ENCODE measurements around the gene FTO.

Gene FTO

DNA sequence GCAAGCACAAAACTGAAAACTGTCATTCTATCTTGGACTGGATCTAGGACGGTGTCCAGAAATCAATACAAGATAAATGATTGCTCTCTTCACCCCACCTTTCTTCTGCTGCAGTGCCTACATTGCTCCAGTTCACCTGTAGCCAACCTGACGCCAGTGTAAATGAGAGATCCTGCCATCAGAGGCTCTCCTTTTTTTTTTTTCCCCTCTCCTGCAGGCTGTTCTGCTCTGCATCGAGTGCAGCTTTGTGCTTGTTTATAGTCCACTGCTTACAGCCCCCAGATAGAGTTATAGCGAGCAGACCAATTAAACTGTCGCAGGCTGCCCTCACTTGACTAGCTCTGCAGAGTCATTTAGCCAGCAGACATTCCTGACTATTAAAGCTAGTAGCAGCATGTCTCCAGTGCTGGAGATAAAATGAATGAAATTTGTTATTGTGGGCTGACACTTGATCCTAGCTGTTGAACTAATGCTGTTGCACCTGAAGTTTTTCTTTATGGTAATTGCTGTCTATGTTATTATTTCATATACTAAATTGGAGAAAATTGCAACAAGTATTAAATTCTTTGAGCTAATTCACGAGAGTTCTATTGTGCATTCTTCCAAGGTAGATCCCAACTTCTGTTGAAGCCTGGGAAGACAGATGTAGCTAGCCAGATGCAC, 257.1 kb downstream of the FTO start:
- Histone ChIP-seq H3K27me3 (replicated peaks) (no peaks in the 10 kb centered on the region), H3K27ac (no peak overlapping the region), H3K4me3 (ENCODE audit: low read depth, low read length) (no peak overlapping the region), H3K36me3 (replicated peaks) (no peaks in the 10 kb centered on the region)
- TF ChIP-seq, protein P1, sequence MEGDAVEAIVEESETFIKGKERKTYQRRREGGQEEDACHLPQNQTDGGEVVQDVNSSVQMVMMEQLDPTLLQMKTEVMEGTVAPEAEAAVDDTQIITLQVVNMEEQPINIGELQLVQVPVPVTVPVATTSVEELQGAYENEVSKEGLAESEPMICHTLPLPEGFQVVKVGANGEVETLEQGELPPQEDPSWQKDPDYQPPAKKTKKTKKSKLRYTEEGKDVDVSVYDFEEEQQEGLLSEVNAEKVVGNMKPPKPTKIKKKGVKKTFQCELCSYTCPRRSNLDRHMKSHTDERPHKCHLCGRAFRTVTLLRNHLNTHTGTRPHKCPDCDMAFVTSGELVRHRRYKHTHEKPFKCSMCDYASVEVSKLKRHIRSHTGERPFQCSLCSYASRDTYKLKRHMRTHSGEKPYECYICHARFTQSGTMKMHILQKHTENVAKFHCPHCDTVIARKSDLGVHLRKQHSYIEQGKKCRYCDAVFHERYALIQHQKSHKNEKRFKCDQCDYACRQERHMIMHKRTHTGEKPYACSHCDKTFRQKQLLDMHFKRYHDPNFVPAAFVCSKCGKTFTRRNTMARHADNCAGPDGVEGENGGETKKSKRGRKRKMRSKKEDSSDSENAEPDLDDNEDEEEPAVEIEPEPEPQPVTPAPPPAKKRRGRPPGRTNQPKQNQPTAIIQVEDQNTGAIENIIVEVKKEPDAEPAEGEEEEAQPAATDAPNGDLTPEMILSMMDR (IDR thresholded peaks at IDR 0.05; ENCODE audit: low read depth, low read length, missing control alignments): no peak
- no peak for DNase-seq
- in situ Hi-C loops (cut with HindIII; ENCODE audit: low pct_ligation_motif_present, low sequenced_read_pairs): no loop called here

DNA sequence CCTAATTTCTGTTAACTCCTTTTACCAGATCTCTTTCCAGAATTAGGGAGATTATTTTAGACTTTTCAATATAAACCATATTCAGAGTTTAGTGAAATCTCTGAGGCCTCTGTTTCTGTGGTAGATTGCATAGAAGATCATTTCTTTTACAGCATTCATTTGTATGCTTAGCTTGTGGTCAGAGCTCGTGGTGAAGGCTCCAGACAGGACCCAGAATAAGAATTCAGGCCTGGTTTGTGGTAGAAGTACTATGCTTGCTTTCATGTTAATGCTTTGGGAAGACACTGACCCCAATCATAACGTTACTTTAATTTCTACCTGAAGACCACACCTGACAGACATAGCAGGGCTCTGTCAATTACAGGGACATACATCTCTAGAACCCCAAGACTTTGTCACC, 258.1 kb downstream of the FTO start:
- TF ChIP-seq, protein P1 (IDR thresholded peaks at IDR 0.05; ENCODE audit: low read depth, low read length, missing control alignments): no peak
- Histone ChIP-seq H3K27me3 (replicated peaks) (no peaks in the 10 kb centered on the region), H3K36me3 (replicated peaks) (no peaks in the 10 kb centered on the region), H3K27ac (no peak overlapping the region), H3K4me3 (ENCODE audit: low read depth, low read length) (no peak overlapping the region)
- no peak for DNase-seq
- in situ Hi-C loops (cut with HindIII; ENCODE audit: low pct_ligation_motif_present, low sequenced_read_pairs): no loop called here

DNA sequence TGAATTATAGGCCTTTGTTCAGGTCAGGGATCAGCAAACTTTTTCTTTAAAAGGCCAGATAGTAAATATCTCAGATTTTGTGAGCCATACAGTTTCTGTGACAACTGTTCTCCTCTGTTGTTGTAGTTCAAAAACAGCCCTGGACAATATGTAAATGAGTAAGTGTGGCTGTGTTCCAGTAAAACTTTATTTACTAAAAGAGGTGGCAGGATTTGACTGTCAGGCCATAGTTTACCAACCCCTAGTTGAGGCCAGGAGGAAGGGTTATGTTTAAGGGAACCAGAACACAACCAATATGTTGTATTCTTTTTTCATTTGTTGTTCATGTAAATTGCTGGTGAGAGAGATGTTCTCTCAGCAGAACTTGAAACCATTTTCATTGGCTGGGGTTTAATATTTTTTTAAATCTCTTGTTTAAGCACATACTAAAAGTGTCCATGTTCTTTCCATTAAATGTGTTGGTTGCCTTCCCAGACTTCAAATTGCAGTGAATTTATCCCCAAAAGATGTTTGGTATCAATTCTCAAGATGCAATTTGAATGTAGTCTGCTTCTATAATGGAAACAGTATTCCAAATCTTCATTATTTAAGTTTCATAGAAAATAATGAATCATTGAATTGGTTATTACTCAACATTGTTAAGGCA, 260.3 kb downstream of the FTO start:
- in situ Hi-C loops (cut with HindIII; ENCODE audit: low pct_ligation_motif_present, low sequenced_read_pairs): no loop called here
- Histone ChIP-seq H3K27ac (no peak overlapping the region), H3K36me3 (replicated peaks) (no peaks in the 10 kb centered on the region), H3K4me3 (ENCODE audit: low read depth, low read length) (no peak overlapping the region), H3K27me3 (replicated peaks) (no peaks in the 10 kb centered on the region)
- DNase-seq: no peak
- TF ChIP-seq, protein P1 (IDR thresholded peaks at IDR 0.05; ENCODE audit: low read depth, low read length, missing control alignments): no peak

DNA sequence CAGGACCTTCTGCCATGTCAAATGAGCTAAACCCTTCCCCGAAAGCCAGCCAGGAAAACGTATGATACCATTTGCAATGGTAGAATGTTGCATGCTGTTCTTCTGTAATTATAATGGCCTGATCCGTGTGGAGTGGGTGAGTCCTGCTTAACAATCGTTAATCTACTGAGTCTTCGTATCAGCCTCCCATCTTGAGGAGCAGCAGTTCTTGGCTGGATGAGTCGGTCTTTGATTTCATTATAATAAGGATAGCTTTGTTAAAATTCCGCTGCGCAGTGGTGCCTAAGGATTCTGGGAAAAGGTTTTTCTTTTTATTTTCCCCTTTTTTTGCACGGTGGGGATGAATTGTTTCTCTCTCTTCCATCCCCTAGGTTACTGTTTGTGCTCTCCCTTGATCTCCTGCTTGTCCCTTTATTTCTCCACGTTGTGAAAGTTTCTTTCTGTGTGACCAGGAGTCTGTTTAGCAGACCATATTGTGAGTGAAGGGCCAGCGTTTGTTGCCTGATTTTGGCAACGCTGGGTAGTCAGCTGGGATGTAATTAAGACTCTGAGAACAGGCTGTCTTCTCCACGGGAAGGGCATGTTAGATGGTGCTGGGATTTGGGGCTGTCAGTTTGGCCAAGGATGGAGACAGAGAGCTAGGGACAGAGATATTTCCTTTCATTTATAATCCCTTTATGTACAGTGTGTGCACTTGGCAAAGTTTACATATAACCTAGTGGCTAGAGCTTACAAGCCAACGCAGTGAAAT, 263.0 kb downstream of the FTO start:
- no peak overlapping the region for H3K27ac ChIP-seq
- H3K36me3 ChIP-seq (replicated peaks): no peaks in the 10 kb centered on the region
- TF ChIP-seq, protein P1 (IDR thresholded peaks at IDR 0.05; ENCODE audit: low read depth, low read length, missing control alignments): no peak
- DNase-seq: no peak
- in situ Hi-C loops (cut with HindIII; ENCODE audit: low pct_ligation_motif_present, low sequenced_read_pairs): no loop called here
- H3K4me3 ChIP-seq (ENCODE audit: low read depth, low read length): no peak overlapping the region
- no peaks in the 10 kb centered on the region for H3K27me3 ChIP-seq (replicated peaks)

DNA sequence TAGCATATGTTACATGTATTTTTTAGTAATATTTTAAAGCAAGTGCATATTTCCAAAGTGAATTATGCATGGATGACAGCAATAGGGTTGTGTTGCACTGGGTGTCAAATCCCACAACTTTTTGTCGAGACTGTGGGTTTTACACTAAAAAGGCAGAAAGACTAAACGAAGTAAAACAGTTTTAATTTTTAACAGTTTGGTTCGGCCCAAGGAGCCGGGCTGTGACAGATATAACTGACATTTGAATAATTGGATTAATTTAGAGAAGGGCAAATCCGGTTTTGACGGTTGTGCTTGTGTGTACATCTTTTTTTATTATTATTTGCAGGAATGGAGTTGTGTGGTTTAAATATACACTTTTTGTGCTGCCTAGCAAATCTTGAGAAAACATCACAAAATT, 263.6 kb downstream of the FTO start:
- H3K4me3 ChIP-seq (ENCODE audit: low read depth, low read length): no peak overlapping the region
- no peak overlapping the region for H3K27ac ChIP-seq
- DNase-seq: no peak
- in situ Hi-C loops (cut with HindIII; ENCODE audit: low pct_ligation_motif_present, low sequenced_read_pairs): no loop called here
- H3K36me3 ChIP-seq (replicated peaks): no peaks in the 10 kb centered on the region
- H3K27me3 ChIP-seq (replicated peaks): no peaks in the 10 kb centered on the region
- TF ChIP-seq, protein P1 (IDR thresholded peaks at IDR 0.05; ENCODE audit: low read depth, low read length, missing control alignments): no peak

Measured in brain microvascular endothelial cell (primary cell).